Measurements from ENCODE around the gene MX2. TPM values are rescaled to one million over a fixed set of nuclear protein-coding genes. Genes with fewer than 3 reads are reported as not detected.

MX2 gene
- total and polyA plus RNA-seq, 2 of the 4 experiments (the other 2 are of a cell fraction) = 0.53 to 0.54 TPM

DNA sequence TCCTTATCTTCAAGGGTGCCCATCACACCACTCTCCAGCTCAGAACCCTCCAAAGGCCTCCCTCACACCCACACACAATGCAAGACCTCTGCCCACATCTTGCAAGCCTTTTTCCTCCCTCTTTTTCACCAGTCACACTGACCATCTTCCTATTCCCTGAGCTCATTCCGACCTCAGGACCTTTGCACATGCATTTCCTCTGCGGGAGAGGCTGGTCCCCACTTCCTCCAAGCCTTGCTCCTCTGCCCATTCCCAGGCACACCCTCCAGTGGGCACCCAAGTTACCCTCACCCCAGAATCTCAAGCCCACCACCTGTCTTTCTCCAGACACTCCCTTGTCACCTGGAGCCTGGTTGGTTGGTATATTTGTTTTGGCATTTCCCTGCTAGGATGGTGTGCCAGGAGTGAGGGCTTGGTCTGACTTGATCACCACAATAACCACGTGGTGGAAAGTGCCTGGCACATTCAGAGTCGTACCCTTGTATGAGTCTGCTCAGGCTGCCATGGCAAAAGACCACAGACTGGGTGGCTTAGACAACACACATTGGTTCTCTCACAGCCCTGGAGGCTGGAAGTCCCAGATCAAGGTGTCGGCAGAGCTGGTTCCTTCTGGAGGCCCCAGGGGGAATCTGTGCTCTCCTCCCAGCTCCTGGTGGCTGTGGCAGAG, 13.2 kb downstream of the MX2 start:
- Histone ChIP-seq H4K8ac (ENCODE audit: low read depth in 2 of 2, low read length in 2 of 2) (no peak overlapping the region), H3K27ac (ENCODE audit: insufficient read depth, low read length) (no peak overlapping the region), H2AFZ (replicated peaks; ENCODE audit: low read length, poor library complexity) (no peak overlapping the region), H2AK9ac (replicated peaks; ENCODE audit: low read depth, low read length, poor library complexity) (no peak overlapping the region), H3K4me2 (ENCODE audit: low read depth, low read length) (no peak overlapping the region), H3K36me3 (ENCODE audit: control insufficient read depth, insufficient read depth, low read length) (no peaks in the 10 kb centered on the region), H3K9me3 (ENCODE audit: control insufficient read depth, insufficient read depth, low read length) (no peaks in the 10 kb centered on the region; the same call in 1 of the 2 replicates), H4K20me1 (ENCODE audit: insufficient read depth, low read length) (no peaks in the 10 kb centered on the region), H3K56ac (ENCODE audit: extremely low read depth, insufficient read depth, low read length) (no peak overlapping the region), H3K27me3 (ENCODE audit: control insufficient read depth, insufficient read depth, low read length) (no peaks in the 10 kb centered on the region; the same call in 1 of the 2 replicates), H3K23ac (ENCODE audit: low read depth, low read length) (no peak overlapping the region), H2AK5ac (ENCODE audit: low read depth, low read length) (no peak overlapping the region), H3K18ac (ENCODE audit: low read depth, low read length) (no peak overlapping the region), H3K14ac (replicated peaks; ENCODE audit: low read depth, low read length) (no peak overlapping the region), H3K9ac (ENCODE audit: low read depth, low read length) (no peak overlapping the region), H3K9me1 (ENCODE audit: insufficient read depth, low read length) (no peaks in the 10 kb centered on the region), H2BK20ac (ENCODE audit: low read depth, low read length) (no peak overlapping the region), H3K4me1 (ENCODE audit: control insufficient read depth, insufficient read depth, low read length) (no peaks in the 10 kb centered on the region), H2BK15ac (ENCODE audit: low read depth, low read length) (no peak overlapping the region), H2BK5ac (ENCODE audit: low read depth, low read length, poor library complexity, severe bottlenecking) (no peak overlapping the region), H4K91ac (ENCODE audit: insufficient read depth, low read depth, low read length) (no peak overlapping the region), H4K5ac (ENCODE audit: low read depth, low read length) (no peak overlapping the region), H3K79me1 (ENCODE audit: low read depth in 1 of 2, low read length in 2 of 2) (no peaks in the 10 kb centered on the region), H3K4ac (ENCODE audit: low read depth, low read length) (no peak overlapping the region), H2BK120ac (ENCODE audit: low read depth, low read length) (no peak overlapping the region), H3K4me3 (ENCODE audit: insufficient read depth, low read depth, low read length) (no peak overlapping the region)
- dilution Hi-C loops (cut with HindIII; ENCODE audit: low sequenced_read_pairs, unreplicated experiment) (no loop called here), in situ Hi-C loops (cut with MboI; ENCODE audit: low sequenced_read_pairs) (no loop called here), intact Hi-C loops (cut with micrococcal nuclease) (no loop called here)
- 24% methylated on average over 3 of the region's 5 CpGs; no CpG with 5 or more reads in 1 of the 2 experiments for WGBS, 2 experiments (ENCODE audit: extremely low coverage in 2 of 2, insufficient read length in 1 of 2)
- DNase-seq (no peak), ATAC-seq (ENCODE audit: low read depth) (no peak)
- POLR2A ChIA-PET (ENCODE audit: unreplicated experiment) = no interaction called here
- TF ChIP-seq USF2 (IDR thresholded peaks at IDR 0.05; ENCODE audit: low read depth, low read length) (no peak), FOS (IDR thresholded peaks at IDR 0.05; ENCODE audit: low read depth, low read length) (no peak), RFX5 (IDR thresholded peaks at IDR 0.05; ENCODE audit: low read depth, low read length) (no peak), CHD1 (IDR thresholded peaks at IDR 0.05; ENCODE audit: low read depth, low read length) (no peak)
- CTCF ChIA-PET = no interaction called here
- BruUV-seq (replicated peaks) = no TSS peak
